Dedifferentiated amniotic fluid mesenchymal stem cell (primary cell): Measurements from ENCODE around the gene LRRC7.
A peak's percentile ranks its signal among the peaks of the same experiment; 100 is the strongest.
"Not testable (repeated sequence)": the region's sequence is repeated elsewhere in the genome, so short reads cannot be mapped to it uniquely, and the experiment has no call there.

Experiments used
- DNase-seq: peaks from one replicate; pipeline ENCODE4 v3.0.0-alpha.2; 2016; ENCODE audit errors: extremely low spot score

LRRC7 gene

GRCh38 chr1:70039485-70039884 lies 471.8 kb downstream of the LRRC7 start:
- DNase-seq, result no peak

- DNase-seq, result no peak
Measured at GRCh38 chr1:70041317-70042045, 473.8 kb downstream of the LRRC7 start.

DNA sequence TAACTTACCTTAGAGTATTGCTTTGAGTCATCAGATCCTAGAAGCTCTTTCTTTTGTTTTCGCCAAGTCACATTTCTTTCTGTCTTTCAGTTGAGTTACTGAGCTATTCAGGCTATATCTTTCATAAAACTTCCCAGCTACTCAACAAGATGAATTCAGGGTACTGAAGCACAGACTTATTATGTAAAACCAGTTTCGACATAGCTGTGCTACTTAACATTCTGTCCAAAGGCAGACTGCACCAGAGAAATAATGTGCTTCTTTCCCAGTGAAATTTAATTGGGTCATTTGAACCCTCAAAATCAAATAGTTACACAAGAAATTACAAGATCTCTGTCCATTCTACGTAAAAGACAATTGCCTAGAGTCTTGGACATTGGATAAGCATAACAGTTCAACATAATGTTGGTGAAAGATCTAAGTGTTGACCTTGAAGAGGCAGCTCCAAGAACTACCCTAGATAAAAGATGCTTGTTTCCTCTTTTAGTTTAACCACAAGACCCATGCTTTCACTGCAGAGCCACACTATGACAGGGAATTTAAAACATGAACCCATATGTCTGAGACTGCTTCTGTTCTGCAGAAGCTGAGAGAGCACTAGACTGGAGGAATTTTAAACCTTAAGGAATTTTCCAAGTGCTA lies 474.5 kb downstream of the LRRC7 start:
- no peak for DNase-seq

- DNase-seq, result peak; percentile 36
Measured at GRCh38 chr1:70043804-70044203, 476.1 kb downstream of the LRRC7 start.

DNA sequence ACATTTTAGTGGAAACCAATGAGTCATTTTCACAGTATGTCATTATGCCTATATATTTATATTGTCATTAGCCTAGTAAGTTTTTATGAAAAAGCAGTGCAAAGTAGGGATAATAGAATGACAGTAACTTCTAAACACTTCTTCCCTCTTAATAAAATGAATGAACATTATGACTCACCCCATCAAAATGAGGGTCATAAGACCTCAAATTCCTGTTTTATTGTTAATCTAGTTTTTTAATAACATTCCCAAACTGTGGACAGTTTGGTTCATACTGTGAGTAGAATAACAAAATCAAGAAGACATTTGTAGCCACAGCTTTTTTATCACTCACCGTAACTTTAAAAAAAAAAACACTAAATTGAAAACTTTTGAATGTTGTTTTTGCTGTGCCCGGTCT lies 477.1 kb downstream of the LRRC7 start:
- peak; percentile 21 for DNase-seq

GRCh38 chr1:70045581-70045980 lies 477.9 kb downstream of the LRRC7 start:
- DNase-seq, result not testable (repeated sequence)

- DNase-seq, result no peak
Measured at GRCh38 chr1:70048336-70049094, 480.8 kb downstream of the LRRC7 start.

- DNase-seq, result no peak
Measured at GRCh38 chr1:70051926-70052325, 484.2 kb downstream of the LRRC7 start.

- no peak for DNase-seq
Measured at GRCh38 chr1:70057500-70057899, 489.8 kb downstream of the LRRC7 start.

DNA sequence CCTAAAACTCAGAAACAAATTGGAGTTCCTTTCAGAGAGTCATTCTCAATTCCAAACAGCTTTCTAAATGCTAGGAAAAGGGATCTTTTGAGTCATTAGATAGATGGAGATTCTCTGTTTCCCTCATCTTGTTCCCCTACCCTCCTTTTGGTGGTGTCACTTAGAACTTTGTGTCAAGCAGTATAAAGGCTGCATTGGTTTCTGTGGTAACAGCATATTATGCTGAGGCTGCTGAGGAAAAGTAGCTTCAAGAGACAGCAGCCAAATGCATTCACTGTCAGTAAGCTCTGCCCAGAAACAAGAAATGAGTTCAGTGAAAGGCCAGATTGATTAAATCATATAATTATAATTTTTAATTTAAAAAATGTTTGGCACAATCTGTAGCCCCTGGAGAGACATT lies 493.5 kb downstream of the LRRC7 start:
- no peak for DNase-seq

- DNase-seq, result no peak
Measured at GRCh38 chr1:70063861-70064260, 496.1 kb downstream of the LRRC7 start.

DNA sequence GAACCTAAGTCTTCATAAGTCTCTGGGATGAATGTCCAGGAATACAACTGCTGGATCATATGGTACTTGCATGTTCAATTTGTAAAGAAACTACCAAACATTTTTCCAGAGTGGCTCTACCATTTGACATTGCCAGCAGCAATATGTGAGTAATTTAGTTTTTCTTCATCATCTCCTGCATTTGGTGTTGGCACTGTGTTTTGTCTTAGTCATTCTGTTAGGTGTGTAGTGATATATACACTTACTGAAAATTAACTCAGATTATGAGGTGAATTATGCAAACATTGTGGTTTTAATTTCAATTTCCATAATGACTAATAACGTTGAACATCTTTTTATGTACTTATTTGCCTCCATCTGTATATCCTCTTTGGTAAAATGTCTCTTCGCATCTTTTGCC lies 499.0 kb downstream of the LRRC7 start:
- DNase-seq, result no peak

GRCh38 chr1:70071601-70072000 lies 503.9 kb downstream of the LRRC7 start:
- no peak for DNase-seq

- DNase-seq, result peak; percentile 27
Measured at GRCh38 chr1:70072231-70072751, 504.6 kb downstream of the LRRC7 start.

DNA sequence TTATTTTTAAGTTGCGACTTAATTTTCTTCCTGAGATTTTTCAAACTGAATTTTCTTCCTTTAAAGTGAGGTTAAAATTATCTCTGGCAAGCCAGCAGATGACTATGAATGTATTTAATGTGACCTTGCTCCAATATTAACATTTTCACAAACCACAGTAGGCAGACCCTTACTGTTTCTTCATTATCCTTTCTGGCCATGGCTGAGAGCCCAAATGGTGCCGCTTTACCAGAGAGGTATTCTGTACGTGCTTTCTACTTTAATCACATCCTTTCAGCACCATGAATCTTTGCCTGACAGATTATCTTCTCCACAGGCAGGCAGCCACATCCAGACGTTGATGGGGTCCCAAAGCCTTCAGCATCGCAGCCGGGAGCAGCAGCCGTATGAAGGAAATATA lies 508.0 kb downstream of the LRRC7 start:
- no peak for DNase-seq

DNA sequence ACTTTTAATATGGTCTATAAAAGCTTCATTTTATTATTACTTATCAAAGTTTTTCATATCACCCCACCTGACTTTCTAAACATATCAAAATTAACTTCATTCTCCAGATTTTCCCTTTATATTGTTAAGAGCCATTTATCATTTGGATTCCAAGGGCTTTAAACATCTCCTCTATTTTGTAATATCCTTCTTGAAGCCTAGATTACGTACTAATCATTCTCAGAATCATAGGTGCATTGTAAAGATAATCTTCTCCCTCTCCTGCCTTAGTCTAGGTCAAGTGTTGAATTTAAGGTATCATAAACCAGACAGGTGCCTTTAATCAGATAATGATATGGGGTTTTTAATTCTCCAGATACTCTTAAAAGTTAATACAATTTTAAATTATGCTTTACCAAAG lies 509.3 kb downstream of the LRRC7 start:
- DNase-seq, result no peak

GRCh38 chr1:70079546-70079945 lies 511.8 kb downstream of the LRRC7 start:
- no peak for DNase-seq

GRCh38 chr1:70083519-70083918 lies 515.8 kb downstream of the LRRC7 start:
- DNase-seq, result no peak

DNA sequence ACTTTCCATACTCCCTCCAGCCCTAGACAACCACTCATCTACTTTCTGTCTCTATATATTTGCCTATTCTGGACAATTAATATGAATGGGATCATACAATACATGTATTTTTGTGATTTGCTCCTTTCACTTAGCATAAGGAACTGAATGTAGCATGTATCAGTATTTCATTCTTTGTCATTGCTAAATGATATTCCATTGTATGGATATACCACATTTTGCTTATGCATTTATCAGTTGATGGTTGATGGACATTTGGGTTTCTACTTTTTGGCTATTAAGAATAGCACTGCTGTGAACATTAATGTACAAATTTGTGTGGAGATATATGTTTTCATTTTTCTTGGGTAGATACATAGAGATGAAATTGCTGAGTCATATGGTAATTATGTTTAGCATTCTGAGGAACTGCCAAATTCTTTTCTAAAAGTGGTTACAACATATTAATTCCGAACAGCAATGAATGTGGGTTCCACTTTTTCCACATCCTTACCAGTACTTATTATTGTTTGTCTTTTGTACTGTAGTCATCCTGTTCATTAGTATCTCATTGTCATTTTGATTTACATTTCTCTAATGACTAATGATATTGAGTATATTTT lies 516.7 kb downstream of the LRRC7 start:
- DNase-seq, result no peak

DNA sequence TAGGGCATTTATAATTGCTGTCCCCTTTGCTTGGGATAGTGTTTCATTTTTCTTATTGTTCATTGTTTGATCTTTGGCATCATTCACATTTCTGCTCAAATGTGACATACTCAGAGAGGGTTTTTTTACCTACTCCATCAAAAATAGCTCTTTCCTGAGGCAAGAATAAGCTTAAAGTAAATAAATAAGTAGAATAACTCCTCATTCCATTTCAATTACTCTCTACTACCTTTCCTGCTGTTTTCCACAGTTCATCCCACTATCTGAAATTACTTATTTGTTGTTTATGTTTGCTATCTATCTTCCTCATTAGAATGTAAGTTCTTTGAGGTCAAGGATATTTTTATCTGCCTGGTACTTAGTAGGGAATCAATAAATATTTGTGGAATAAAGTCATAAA lies 517.8 kb downstream of the LRRC7 start:
- DNase-seq, result no peak

DNA sequence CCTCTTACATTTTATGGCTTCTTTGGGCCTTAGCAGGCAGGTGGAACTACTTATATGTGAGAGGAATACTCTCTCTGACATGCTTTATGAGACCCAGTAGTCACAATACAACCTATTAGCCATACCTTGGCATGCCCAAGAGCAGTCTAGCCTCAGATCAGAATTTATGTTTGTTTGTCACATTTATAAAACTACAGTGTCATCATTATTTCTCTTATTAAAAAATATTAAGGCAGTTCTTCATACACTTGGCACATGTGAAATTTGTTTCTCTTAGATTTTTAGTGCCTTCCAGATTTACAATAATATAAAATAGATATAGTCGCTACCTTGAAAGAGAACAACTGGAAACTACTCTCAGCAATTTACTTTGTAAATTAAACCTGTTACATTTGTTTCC lies 519.2 kb downstream of the LRRC7 start:
- DNase-seq, result no peak

DNA sequence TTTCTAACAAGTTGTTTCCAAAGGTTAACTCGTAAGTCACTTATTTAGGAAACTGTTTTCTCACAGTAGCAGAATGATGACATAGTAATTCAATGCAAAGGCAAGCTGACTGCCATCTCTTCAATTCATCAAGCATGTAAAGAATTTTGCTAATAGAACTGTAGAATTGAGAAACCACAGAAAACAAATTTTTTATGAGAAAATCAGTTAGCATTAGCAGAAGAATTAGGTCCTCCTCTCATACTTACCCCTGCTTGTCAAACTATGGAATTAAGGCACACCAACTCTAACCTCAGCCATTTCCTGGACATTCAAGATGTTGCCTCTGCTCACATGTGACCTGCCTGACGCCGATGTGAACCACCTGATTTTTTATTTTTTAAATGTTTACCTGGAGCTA lies 522.4 kb downstream of the LRRC7 start:
- no peak for DNase-seq
